HepG2 (cell line): ENCODE measurements around the gene MRO. TPM values are rescaled to one million over a fixed set of nuclear protein-coding genes. Genes with fewer than 3 reads are reported as not detected.

ENCODE experiments used
- ATAC-seq: fragments of 200-7000 bp; cut with Tn5 transposase; 3 replicates; pipeline ENCODE4 v1.9.1; 2020; ENCODE audit warnings: mild to moderate bottlenecking, moderate library complexity
- BruUV-seq: library from RNA; stranded (reverse); fragments of 400-500 nt; replicated peaks from 2 replicates; lab custom pipeline; 2021; lab: Mats Ljungman, UMichigan
- CTCF ChIA-PET: fragments of 300-600 bp; formaldehyde crosslinking; extraction: SDS; loops from one replicate; lab custom pipeline; 2021; ENCODE audit warnings: low total read pairs, inconsistent platforms, low intra/inter-chr PET ratio; lab: Yijun Ruan, JAX
- POLR2A ChIA-PET: fragments of 350-600 bp; sonication (Branson Sonifier 250); formaldehyde crosslinking; loops from one replicate; lab custom pipeline; 2020; ENCODE audit warnings: antibody characterized with exemption, inconsistent platforms; lab: Yijun Ruan, JAX
- DNase-seq: peaks from one replicate; pipeline ENCODE4 v3.0.0-alpha.2; 2015; ENCODE audit warnings: low spot score
- FAIRE-seq: peaks from 3 replicates; lab custom pipeline; 2011; peaks lifted over from hg19 to GRCh38; lab: Jason Lieb, UNC
- H2AFZ ChIP-seq: one replicate; pipeline ENCODE4 v1.6.1; 2011; ENCODE audit warnings: low read length, inconsistent platforms
- H3K27ac ChIP-seq: fragments of 300-600 bp; 3 replicates; pipeline ENCODE4 v1.8.0; 2011; ENCODE audit warnings: mixed run types, mild to moderate bottlenecking, mixed read lengths, low read length, inconsistent platforms; ENCODE audit not compliant: insufficient read depth; ENCODE audit errors: extremely low read length
- H3K27me3 ChIP-seq, 2 experiments: fragments of 200-600 bp in 1 of 2; 2 replicates in 1 of 2; 3 replicates in 1 of 2; pipeline versions ENCODE4 v1.6.0 to v1.8.0; 2011; ENCODE audit warnings: low read length in 2 of 2, mild to moderate bottlenecking in 2 of 2, moderate library complexity in 2 of 2, inconsistent platforms in 1 of 2; ENCODE audit not compliant: insufficient read depth in 2 of 2, control insufficient read depth in 1 of 2
- H3K36me3 ChIP-seq, 2 experiments: fragments of 200-600 bp in 1 of 2; replicated peaks in 1 of 2; 2 replicates in 1 of 2; 3 replicates in 1 of 2; pipeline versions ENCODE4 v1.5.1 to v1.8.0; 2011; ENCODE audit warnings: low read length in 2 of 2, inconsistent platforms in 1 of 2; ENCODE audit not compliant: insufficient read depth in 2 of 2, control insufficient read depth in 1 of 2
- H3K4me1 ChIP-seq: 2 replicates; pipeline ENCODE4 v1.5.1; 2012; ENCODE audit warnings: low read length, inconsistent platforms; ENCODE audit not compliant: insufficient read depth
- H3K4me2 ChIP-seq: 2 replicates; pipeline ENCODE4 v1.6.0; 2011; ENCODE audit warnings: low read depth, low read length, inconsistent platforms
- H3K4me3 ChIP-seq, 3 experiments: fragments of 200-600 bp in 1 of 3; sonication (generic), shearing (Covaris generic) in 1 of 3; replicated peaks in 1 of 3; 2 replicates each; pipeline ENCODE4 v1.5.1; 2011 to 2016; ENCODE audit warnings: low read length in 3 of 3, inconsistent platforms in 2 of 3, low read depth in 2 of 3, mild to moderate bottlenecking in 2 of 3, control low read depth in 1 of 3, mixed read lengths in 1 of 3; ENCODE audit not compliant: insufficient read depth in 1 of 3
- H3K79me2 ChIP-seq: one replicate; pipeline ENCODE4 v1.6.1; 2011; ENCODE audit warnings: low read length, inconsistent platforms; ENCODE audit not compliant: insufficient read depth
- H3K9ac ChIP-seq: 2 replicates; pipeline ENCODE4 v1.6.0; 2011; ENCODE audit warnings: mild to moderate bottlenecking, low read depth, low read length, inconsistent platforms; ENCODE audit not compliant: insufficient read depth
- H3K9me3 ChIP-seq: 2 replicates; pipeline ENCODE4 v1.5.1; 2012; ENCODE audit warnings: mild to moderate bottlenecking, low read length
- H4K20me1 ChIP-seq: 2 replicates; pipeline ENCODE4 v1.6.0; 2011; ENCODE audit warnings: inconsistent platforms, mild to moderate bottlenecking, low read length, moderate library complexity; ENCODE audit not compliant: insufficient read depth
- KLF13 ChIP-seq: sonication (generic); formaldehyde crosslinking; IDR thresholded peaks from 2 replicates; pipeline ENCODE4 v1.4.0; 2020; ENCODE audit warnings: mild to moderate bottlenecking, missing genetic modification reagents
- MED1 ChIP-seq: sonication (generic); formaldehyde crosslinking; IDR thresholded peaks from 2 replicates; pipeline ENCODE4 v1.4.0; 2020; ENCODE audit warnings: missing genetic modification reagents
- POGK ChIP-seq: sonication (generic); formaldehyde crosslinking; conservative IDR thresholded peaks from 2 replicates; pipeline ENCODE4 v1.8.0; 2022; ENCODE audit warnings: mild to moderate bottlenecking, moderate library complexity, missing genetic modification reagents
- REPIN1 ChIP-seq: sonication (generic); formaldehyde crosslinking; IDR thresholded peaks from 2 replicates; pipeline ENCODE4 v1.8.0; 2022; ENCODE audit warnings: missing genetic modification reagents, low read depth, mild to moderate bottlenecking, borderline replicate concordance
- RERE ChIP-seq: IDR thresholded peaks from 2 replicates; pipeline ENCODE4 v1.6.1; 2016; ENCODE audit warnings: low read depth, missing genetic modification reagents, missing compliant biosample characterization
- SNAPC2 ChIP-seq: sonication (generic); formaldehyde crosslinking; IDR thresholded peaks from 2 replicates; pipeline ENCODE4 v1.8.1; 2022; ENCODE audit warnings: mild to moderate bottlenecking, missing genetic modification reagents
- TCF12 ChIP-seq, 2 experiments: fragments of 450-650 bp in 1 of 2; sonication (generic) in 1 of 2; formaldehyde crosslinking in 1 of 2; IDR thresholded peaks; 2 replicates each; pipeline versions ENCODE4 v1.6.1 to v1.8.0; 2017 to 2022; ENCODE audit warnings: antibody characterized with exemption in 1 of 2, mild to moderate bottlenecking in 1 of 2, missing genetic modification reagents in 1 of 2, moderate library complexity in 1 of 2
- ZNF18 ChIP-seq: sonication (generic); formaldehyde crosslinking; IDR thresholded peaks from 2 replicates; pipeline ENCODE4 v1.8.0; 2022; ENCODE audit warnings: mild to moderate bottlenecking, missing genetic modification reagents; ENCODE audit not compliant: insufficient replicate concordance
- ZNF850 ChIP-seq: sonication (generic); formaldehyde crosslinking; conservative IDR thresholded peaks from 2 replicates; pipeline ENCODE4 v1.9.0; 2021; ENCODE audit warnings: mild to moderate bottlenecking, missing genetic modification reagents
- WGBS: methylation state at CpG from one replicate; pipeline ENCODE4 v1.1.6; 2017; ENCODE audit warnings: low lambda C conversion rate; 5-methylcytosine and 5-hydroxymethylcytosine counted together
- in situ Hi-C: cut with HindIII; loops from 2 replicates; pipeline ENCODE4 v1.10.0; 2017; ENCODE audit warnings: low pct_unique_long_range_greater_than_20kb; ENCODE audit not compliant: extremely low pct_ligation_motif_present
- intact Hi-C: fragments of 100-400 bp; cut with micrococcal nuclease; formaldehyde crosslinking; loops from one replicate; pipeline ENCODE4 v1.10.0; 2022; ENCODE audit not compliant: unreplicated experiment
- polyA plus RNA-seq, 8 experiments: library from polyadenylated mRNA; depleted of rRNA in 3 of 8; stranded (reverse) in 7 of 8; unstranded in 1 of 8; fragments of >200 nt; fragmentation: Illumina TruSeq in 4 of 8; extraction: Trizol in 4 of 8; gene quantifications; 2 replicates each; pipeline versions ENCODE4 v1.2.1 to v1.2.3, GENCODE V29; 2011 to 2016; ENCODE audit warnings: low read depth in 4 of 8, missing spikeins in 1 of 8, mixed read lengths in 1 of 8; ENCODE audit not compliant: insufficient read depth in 1 of 8
- total RNA-seq, 5 experiments: library from RNA; depleted of rRNA; stranded (reverse); fragments of >200 nt; fragmentation: Illumina TruSeq; extraction: Trizol; gene quantifications; 2 replicates each; pipeline ENCODE4 v1.2.3, GENCODE V29; 2016; ENCODE audit warnings: low read depth in 1 of 5

The MRO gene
- total and polyA plus RNA-seq, 2 of the 13 experiments (the other 11 are each of a cell fraction or from before 2014, with no cell fraction given), result not detected

GRCh38 chr18:50844960-50845359, 25.1 kb upstream of the MRO start:
- ATAC-seq, result no peak
- in situ Hi-C loops, result no loop called here
- no peak overlapping the region for H3K27ac ChIP-seq

More at GRCh38 chr18:50844960-50845359, 25.1 kb upstream of the MRO start:
- ChIA-PET POLR2A (no interaction called here), CTCF (no interaction called here)
- Histone ChIP-seq H3K27me3 (no peaks in the 10 kb centered on the region), H3K9me3 (no peaks in the 10 kb centered on the region), H2AFZ (no peak overlapping the region), H4K20me1 (no peaks in the 10 kb centered on the region), H3K4me3 (no peak overlapping the region), H3K4me2 (no peak overlapping the region), H3K4me1 (no peaks in the 10 kb centered on the region), H3K36me3 (no peaks in the 10 kb centered on the region), H3K79me2 (no peaks in the 10 kb centered on the region), H3K9ac (no peak overlapping the region)
- BruUV-seq, result no TSS peak
- FAIRE-seq, result no peak
- TF ChIP-seq REPIN1 (CRISPR knock-in tag), result no peak
- TF ChIP-seq SNAPC2 (CRISPR knock-in tag), result no peak
- no peak for TF ChIP-seq TCF12 (IDR thresholded peaks at IDR 0.05)
- TF ChIP-seq TCF12 (CRISPR knock-in tag; IDR thresholded peaks at IDR 0.05), result no peak
- no peak for TF ChIP-seq MED1 (CRISPR knock-in tag)
- TF ChIP-seq KLF13 (CRISPR knock-in tag), result no peak
- no peak for TF ChIP-seq ZNF850 (CRISPR knock-in tag)
- TF ChIP-seq POGK (CRISPR knock-in tag), result no peak
- no peak for TF ChIP-seq ZNF18 (CRISPR knock-in tag)
- no peak for TF ChIP-seq RERE (CRISPR knock-in tag)
- WGBS, result 40% methylated on average over 3 of the region's 3 CpGs
- no peak for DNase-seq
- intact Hi-C loops, result no loop called here
